ENCODE measurements around the gene TRIOBP.
A peak's percentile ranks its signal among the peaks of the same experiment; 100 is the strongest.

TRIOBP gene

GRCh38 chr22:37807410-37808293 lies 110.8 kb downstream of the TRIOBP start, which contains the start of gene GCAT (continued):
- TF ChIP-seq ZNF658 (tag by site-specific recombination; IDR thresholded peaks at IDR 0.05) (no peak), ZNF585B (tag by site-specific recombination; IDR thresholded peaks at IDR 0.05) (no peak)

GRCh38 chr22:37808294-37808657 lies 111.4 kb downstream of the TRIOBP start:
- H3K27ac ChIP-seq (ENCODE audit: extremely low read depth, low read depth, low read length), result no peak overlapping the region; the same call in 1 of the 2 replicates
- H3K4me3 ChIP-seq (ENCODE audit: low read depth, low read length), result peak overlapping the region; percentile 68
- ChIA-PET POLR2A (interaction anchor here (0.6 to 2.5 kb wide), 25 partner anchors 8 to 1898 kb away, joined by 3 to 28 read pairs (median 5); partner anchors contain the start of genes ANKRD54, C22orf23, EIF3L and GGA1), CTCF (interaction anchor here (0.6 to 3.8 kb wide), 10 partner anchors 10 to 241 kb away, joined by 3 to 61 read pairs (median 5); no protein-coding TSS in a partner anchor)
- H3K36me3 ChIP-seq (ENCODE audit: control insufficient read depth in 2 of 2, insufficient read depth in 1 of 2, low read length in 2 of 2), result peaks cover 0 to 5% of the 10 kb centered on the region in 2 experiments; a peak in 1 of 3 replicates
- peak; percentile 60; the same call in 1 of the 2 replicates for TF ChIP-seq ZNF335 (tag by site-specific recombination; conservative IDR thresholded peaks at IDR 0.05)
- no peak; the same call in 1 of the 2 replicates for TF ChIP-seq ZNF600 (tag by site-specific recombination; IDR thresholded peaks at IDR 0.05)
- TF ChIP-seq SCRT2 (tag by site-specific recombination; IDR thresholded peaks at IDR 0.05), result peak; percentile 93
- TF ChIP-seq ZNF350 (tag by site-specific recombination; IDR thresholded peaks at IDR 0.05), result no peak
- no peak for TF ChIP-seq IKZF3 (tag by site-specific recombination; IDR thresholded peaks at IDR 0.05)
- H3K9me3 ChIP-seq (ENCODE audit: control insufficient read depth, insufficient read depth, low read depth, low read length), result no peaks in the 10 kb centered on the region
- peaks cover 6% of the 10 kb centered on the region; the same call in 1 of the 2 replicates for H3K4me1 ChIP-seq (ENCODE audit: control insufficient read depth, insufficient read depth, low read length)

DNA sequence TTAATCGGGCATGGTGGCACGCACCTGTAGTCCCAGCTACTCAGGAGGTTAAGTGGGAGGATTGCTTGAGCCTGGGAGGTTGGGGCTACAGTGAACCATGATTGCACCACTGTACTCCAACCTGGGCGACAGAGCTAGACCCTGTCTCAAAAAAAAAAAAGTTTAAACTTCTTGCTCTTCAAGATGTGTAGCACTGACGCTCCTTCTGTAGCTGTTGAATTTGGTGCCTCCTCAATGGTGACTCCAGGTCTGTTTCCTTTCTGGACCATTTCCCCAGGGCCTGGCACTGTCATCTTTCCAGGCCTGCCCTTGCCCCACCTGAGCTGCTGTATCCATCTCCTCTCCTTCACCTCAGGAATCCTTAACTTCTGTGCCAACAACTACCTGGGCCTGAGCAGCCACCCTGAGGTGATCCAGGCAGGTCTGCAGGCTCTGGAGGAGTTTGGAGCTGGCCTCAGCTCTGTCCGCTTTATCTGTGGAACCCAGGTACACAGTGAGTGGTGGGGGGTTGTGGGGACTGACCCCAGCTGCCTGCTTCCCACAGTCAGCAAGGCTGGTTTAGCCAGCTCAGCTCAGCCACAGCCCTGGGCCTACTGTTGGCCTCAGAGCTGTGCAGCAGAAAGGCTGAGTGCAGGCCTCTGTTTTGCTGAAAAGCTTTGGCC lies 113.0 kb downstream of the TRIOBP start:
- peaks cover 6% of the 10 kb centered on the region; the same call in 1 of the 2 replicates for H3K4me1 ChIP-seq (ENCODE audit: control insufficient read depth, insufficient read depth, low read length)
- ChIA-PET CTCF (interaction anchor here (0.5 to 3.8 kb wide), 5 partner anchors 8 to 156 kb away, joined by 4 to 61 read pairs (median 5); no protein-coding TSS in a partner anchor), POLR2A (interaction anchor here (0.9 to 1.9 kb wide), 4 partner anchors 8 to 152 kb away, joined by 5 to 7 read pairs (median 5); partner anchors contain the start of genes ANKRD54 and PDXP)
- no peak overlapping the region for H3K27ac ChIP-seq (ENCODE audit: extremely low read depth, low read depth, low read length)
- TF ChIP-seq ZNF623 (tag by site-specific recombination; IDR thresholded peaks at IDR 0.05) (no peak), ZNF302 (tag by site-specific recombination; IDR thresholded peaks at IDR 0.05; ENCODE audit: low read depth) (no peak), ZNF274 (IDR thresholded peaks at IDR 0.05; ENCODE audit: low read length) (no peak), ZNF274 (tag by site-specific recombination; IDR thresholded peaks at IDR 0.05; ENCODE audit: borderline replicate concordance) (no peak), PRDM1 (tag by site-specific recombination; IDR thresholded peaks at IDR 0.05) (no peak), ZNF140 (tag by site-specific recombination; IDR thresholded peaks at IDR 0.05) (no peak), ZNF670 (tag by site-specific recombination; IDR thresholded peaks at IDR 0.05; ENCODE audit: low read depth) (no peak), ZNF624 (tag by site-specific recombination; IDR thresholded peaks at IDR 0.05) (no peak), ZSCAN30 (tag by site-specific recombination; IDR thresholded peaks at IDR 0.05) (no peak), ZNF398 (tag by site-specific recombination; IDR thresholded peaks at IDR 0.05) (no peak), MZF1 (tag by site-specific recombination; IDR thresholded peaks at IDR 0.05; ENCODE audit: borderline replicate concordance) (no peak), ZNF571 (tag by site-specific recombination; IDR thresholded peaks at IDR 0.05) (no peak), GLIS1 (tag by site-specific recombination; IDR thresholded peaks at IDR 0.05) (no peak), ELK4 (IDR thresholded peaks at IDR 0.05; ENCODE audit: borderline replicate concordance, low read depth, low read length) (no peak), ZSCAN23 (tag by site-specific recombination; IDR thresholded peaks at IDR 0.05) (no peak)
- TF ChIP-seq, protein P1, sequence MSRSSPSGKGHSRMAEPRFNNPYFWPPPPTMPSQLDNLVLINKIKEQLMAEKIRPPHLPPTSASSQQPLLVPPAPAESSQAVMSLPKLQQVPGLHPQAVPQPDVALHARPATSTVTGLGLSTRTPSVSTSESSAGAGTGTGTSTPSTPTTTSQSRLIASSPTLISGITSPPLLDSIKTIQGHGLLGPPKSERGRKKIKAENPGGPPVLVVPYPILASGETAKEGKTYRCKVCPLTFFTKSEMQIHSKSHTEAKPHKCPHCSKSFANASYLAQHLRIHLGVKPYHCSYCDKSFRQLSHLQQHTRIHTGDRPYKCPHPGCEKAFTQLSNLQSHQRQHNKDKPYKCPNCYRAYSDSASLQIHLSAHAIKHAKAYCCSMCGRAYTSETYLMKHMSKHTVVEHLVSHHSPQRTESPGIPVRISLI (tag by site-specific recombination; IDR thresholded peaks at IDR 0.05), result no peak
- TF ChIP-seq, protein P2, sequence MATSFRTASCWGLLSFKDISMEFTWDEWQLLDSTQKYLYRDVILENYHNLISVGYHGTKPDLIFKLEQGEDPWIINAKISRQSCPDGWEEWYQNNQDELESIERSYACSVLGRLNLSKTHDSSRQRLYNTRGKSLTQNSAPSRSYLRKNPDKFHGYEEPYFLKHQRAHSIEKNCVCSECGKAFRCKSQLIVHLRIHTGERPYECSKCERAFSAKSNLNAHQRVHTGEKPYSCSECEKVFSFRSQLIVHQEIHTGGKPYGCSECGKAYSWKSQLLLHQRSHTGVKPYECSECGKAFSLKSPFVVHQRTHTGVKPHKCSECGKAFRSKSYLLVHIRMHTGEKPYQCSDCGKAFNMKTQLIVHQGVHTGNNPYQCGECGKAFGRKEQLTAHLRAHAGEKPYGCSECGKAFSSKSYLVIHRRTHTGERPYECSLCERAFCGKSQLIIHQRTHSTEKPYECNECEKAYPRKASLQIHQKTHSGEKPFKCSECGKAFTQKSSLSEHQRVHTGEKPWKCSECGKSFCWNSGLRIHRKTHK (tag by site-specific recombination; IDR thresholded peaks at IDR 0.05), result no peak
- peaks cover 0 to 12% of the 10 kb centered on the region in 2 experiments; a peak in 2 of 3 replicates for H3K36me3 ChIP-seq (ENCODE audit: control insufficient read depth in 2 of 2, insufficient read depth in 1 of 2, low read length in 2 of 2)
- H3K9me3 ChIP-seq (ENCODE audit: control insufficient read depth, insufficient read depth, low read depth, low read length), result no peaks in the 10 kb centered on the region
- no peak overlapping the region for H3K4me3 ChIP-seq (ENCODE audit: low read depth, low read length)

Measured in HEK293 (cell line).